ENCODE measurements around the gene CRAMP1. TPM values are rescaled to one million over a fixed set of nuclear protein-coding genes. Genes with fewer than 3 reads are reported as not detected.
A peak's percentile ranks its signal among the peaks of the same experiment; 100 is the strongest.

The CRAMP1 gene
- total RNA-seq, 1 donor from 2014 or later = 18.0 TPM

DNA sequence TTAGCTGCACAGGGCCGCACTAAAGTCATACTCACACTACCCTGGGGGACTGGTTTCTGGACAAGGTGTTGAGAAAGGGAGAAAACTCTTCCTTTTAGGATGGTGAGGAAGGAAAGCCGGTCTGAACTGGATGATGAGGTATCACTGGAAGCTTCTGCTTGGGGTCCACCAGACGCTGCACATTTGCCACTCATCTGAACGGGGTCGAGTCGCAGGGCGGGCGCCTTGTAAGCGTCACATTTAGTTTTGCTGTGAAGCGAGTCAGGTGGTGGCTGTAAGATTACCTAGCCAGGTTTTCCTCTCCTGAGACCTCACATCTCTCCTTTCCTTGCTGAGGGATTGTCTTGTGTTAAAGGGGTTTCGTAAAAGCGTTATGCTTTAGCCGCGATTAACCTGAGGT lies 68.2 kb downstream of the CRAMP1 start:
- peak overlapping the region; percentile 50 for H3K9ac ChIP-seq (ENCODE audit: low read length)
- H2AFZ ChIP-seq (ENCODE audit: low read depth, low read length) = no peak overlapping the region
- peaks cover 71% of the 10 kb centered on the region for H3K79me2 ChIP-seq (ENCODE audit: insufficient read depth, low read length)
- peak overlapping the region; percentile 1 for H3K27ac ChIP-seq (ENCODE audit: low read depth, low read length)
- peaks cover 43% of the 10 kb centered on the region for H4K20me1 ChIP-seq (ENCODE audit: insufficient read depth, low read length)
- no peaks in the 10 kb centered on the region for H3K9me3 ChIP-seq (ENCODE audit: insufficient read depth, low read depth, low read length)
- peak overlapping the region; percentile 43 for H3K4me3 ChIP-seq (ENCODE audit: insufficient read depth, low read depth, low read length)
- no peaks in the 10 kb centered on the region for H3K9me3 Mint-ChIP-seq (ENCODE audit: unreplicated experiment)
- TF ChIP-seq, protein P1, sequence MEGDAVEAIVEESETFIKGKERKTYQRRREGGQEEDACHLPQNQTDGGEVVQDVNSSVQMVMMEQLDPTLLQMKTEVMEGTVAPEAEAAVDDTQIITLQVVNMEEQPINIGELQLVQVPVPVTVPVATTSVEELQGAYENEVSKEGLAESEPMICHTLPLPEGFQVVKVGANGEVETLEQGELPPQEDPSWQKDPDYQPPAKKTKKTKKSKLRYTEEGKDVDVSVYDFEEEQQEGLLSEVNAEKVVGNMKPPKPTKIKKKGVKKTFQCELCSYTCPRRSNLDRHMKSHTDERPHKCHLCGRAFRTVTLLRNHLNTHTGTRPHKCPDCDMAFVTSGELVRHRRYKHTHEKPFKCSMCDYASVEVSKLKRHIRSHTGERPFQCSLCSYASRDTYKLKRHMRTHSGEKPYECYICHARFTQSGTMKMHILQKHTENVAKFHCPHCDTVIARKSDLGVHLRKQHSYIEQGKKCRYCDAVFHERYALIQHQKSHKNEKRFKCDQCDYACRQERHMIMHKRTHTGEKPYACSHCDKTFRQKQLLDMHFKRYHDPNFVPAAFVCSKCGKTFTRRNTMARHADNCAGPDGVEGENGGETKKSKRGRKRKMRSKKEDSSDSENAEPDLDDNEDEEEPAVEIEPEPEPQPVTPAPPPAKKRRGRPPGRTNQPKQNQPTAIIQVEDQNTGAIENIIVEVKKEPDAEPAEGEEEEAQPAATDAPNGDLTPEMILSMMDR (IDR thresholded peaks at IDR 0.05; ENCODE audit: insufficient read depth, low read depth, low read length) = no peak
- no peak for TF ChIP-seq EZH2 (IDR thresholded peaks at IDR 0.05; ENCODE audit: insufficient read depth, low read length)
- peak overlapping the region; percentile 91 for H3K4me3 Mint-ChIP-seq (ENCODE audit: unreplicated experiment)
- H3K27me3 ChIP-seq (ENCODE audit: insufficient read depth, low read length) = no peaks in the 10 kb centered on the region
- DNase-seq (ENCODE audit: low read depth) (no peak), FAIRE-seq (no peak)
- H3K4me1 Mint-ChIP-seq (ENCODE audit: low read depth, unreplicated experiment) = peaks cover 23% of the 10 kb centered on the region
- peak overlapping the region; percentile 98 for H3K4me2 ChIP-seq (ENCODE audit: low read length)
- no peaks in the 10 kb centered on the region for H3K27me3 Mint-ChIP-seq (ENCODE audit: low read depth, unreplicated experiment)
- peaks cover 4% of the 10 kb centered on the region for H3K36me3 Mint-ChIP-seq (ENCODE audit: low read depth, unreplicated experiment)
- H3K36me3 ChIP-seq (ENCODE audit: insufficient read depth, low read length) = peaks cover 13% of the 10 kb centered on the region
- H3K4me1 ChIP-seq (ENCODE audit: insufficient read depth, low read length) = peaks cover 28% of the 10 kb centered on the region
- peak overlapping the region; percentile 85 for H3K27ac Mint-ChIP-seq (ENCODE audit: unreplicated experiment)

DNA sequence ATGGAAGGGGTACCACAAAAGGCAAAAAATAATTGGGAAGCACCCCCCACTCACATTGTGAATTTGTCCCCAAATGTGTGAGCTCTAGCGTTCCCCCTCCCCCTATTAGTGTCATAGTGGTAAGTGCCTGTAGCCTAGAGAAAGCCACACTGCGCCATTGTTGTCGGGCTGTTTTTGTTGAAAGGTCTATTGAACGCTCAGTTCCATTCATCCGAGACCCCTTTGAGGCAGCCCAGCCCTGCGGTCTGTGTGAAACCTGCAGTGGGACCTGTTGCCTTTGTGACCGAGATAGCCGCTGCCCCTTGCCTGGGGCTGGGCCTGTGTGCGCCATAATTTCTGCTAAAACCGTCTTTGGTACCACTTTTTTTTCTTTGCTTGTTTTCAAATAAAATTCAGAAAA lies 68.9 kb downstream of the CRAMP1 start:
- Mint-ChIP-seq H3K4me1 (ENCODE audit: low read depth, unreplicated experiment) (peaks cover 19% of the 10 kb centered on the region), H3K27me3 (ENCODE audit: low read depth, unreplicated experiment) (no peaks in the 10 kb centered on the region), H3K4me3 (ENCODE audit: unreplicated experiment) (peak overlapping the region; percentile 91), H3K27ac (ENCODE audit: unreplicated experiment) (no peak overlapping the region), H3K36me3 (ENCODE audit: low read depth, unreplicated experiment) (peaks cover 7% of the 10 kb centered on the region), H3K9me3 (ENCODE audit: unreplicated experiment) (no peaks in the 10 kb centered on the region)
- Histone ChIP-seq H3K4me1 (ENCODE audit: insufficient read depth, low read length) (peaks cover 24% of the 10 kb centered on the region), H3K4me3 (ENCODE audit: insufficient read depth, low read depth, low read length) (no peak overlapping the region), H3K79me2 (ENCODE audit: insufficient read depth, low read length) (peaks cover 78% of the 10 kb centered on the region), H2AFZ (ENCODE audit: low read depth, low read length) (no peak overlapping the region), H4K20me1 (ENCODE audit: insufficient read depth, low read length) (peaks cover 48% of the 10 kb centered on the region), H3K27me3 (ENCODE audit: insufficient read depth, low read length) (no peaks in the 10 kb centered on the region), H3K27ac (ENCODE audit: low read depth, low read length) (no peak overlapping the region), H3K36me3 (ENCODE audit: insufficient read depth, low read length) (peaks cover 18% of the 10 kb centered on the region), H3K9me3 (ENCODE audit: insufficient read depth, low read depth, low read length) (no peaks in the 10 kb centered on the region), H3K4me2 (ENCODE audit: low read length) (peak overlapping the region; percentile 98), H3K9ac (ENCODE audit: low read length) (peak overlapping the region; percentile 50)
- no peak for TF ChIP-seq EZH2 (IDR thresholded peaks at IDR 0.05; ENCODE audit: insufficient read depth, low read length)
- DNase-seq (ENCODE audit: low read depth) = no peak
- no peak for FAIRE-seq

DNA sequence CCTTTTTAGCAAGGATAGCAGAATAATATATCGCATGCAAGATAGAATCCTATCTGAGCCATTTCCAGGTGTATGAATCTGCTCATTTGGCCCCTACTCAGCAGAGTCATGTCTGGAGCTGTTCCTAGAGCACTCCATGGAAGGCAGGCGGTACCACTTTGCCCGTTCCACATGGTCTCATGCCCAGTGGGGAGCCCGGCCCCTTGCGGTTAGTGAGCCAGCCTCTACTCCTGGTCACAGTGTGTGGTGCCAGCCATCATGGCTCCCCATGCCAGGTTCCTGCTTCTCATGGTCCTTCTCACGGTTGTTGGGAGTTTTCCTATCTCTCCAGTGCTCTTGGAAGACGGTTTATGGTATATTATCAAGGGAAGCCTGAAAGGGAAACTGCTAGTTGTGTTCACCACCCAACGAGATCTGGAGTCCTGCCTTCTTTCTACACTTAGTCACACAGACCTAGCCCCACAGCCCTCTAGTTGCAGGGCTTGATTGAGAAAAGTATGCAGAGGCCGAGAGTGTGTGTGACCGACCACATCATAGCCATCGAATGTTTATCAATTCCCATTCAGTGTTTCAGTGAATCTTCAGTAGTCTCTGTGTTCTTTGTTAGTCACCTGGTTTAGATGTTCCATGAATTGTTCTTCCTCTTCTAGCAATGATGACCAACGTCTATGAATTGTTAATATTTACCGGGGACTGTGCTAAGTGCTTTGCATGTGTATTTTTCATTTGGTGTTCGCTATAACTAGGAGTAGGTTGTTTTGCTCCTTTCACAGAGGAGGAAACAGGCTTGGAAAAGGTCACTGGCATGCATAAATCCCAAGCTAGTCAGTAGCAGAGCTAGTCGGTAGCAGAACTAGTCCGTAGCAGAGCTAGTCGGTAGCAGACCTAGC lies 75.5 kb downstream of the CRAMP1 start:
- no peaks in the 10 kb centered on the region for H3K27me3 ChIP-seq (ENCODE audit: insufficient read depth, low read length)
- no peak for FAIRE-seq
- H3K4me1 Mint-ChIP-seq (ENCODE audit: low read depth, unreplicated experiment) = peaks cover 51% of the 10 kb centered on the region
- no peaks in the 10 kb centered on the region for H3K9me3 ChIP-seq (ENCODE audit: insufficient read depth, low read depth, low read length)
- peak overlapping the region; percentile 40 for H3K4me3 Mint-ChIP-seq (ENCODE audit: unreplicated experiment)
- H3K36me3 Mint-ChIP-seq (ENCODE audit: low read depth, unreplicated experiment) = peaks cover 18% of the 10 kb centered on the region
- peak overlapping the region; percentile 23 for H3K27ac Mint-ChIP-seq (ENCODE audit: unreplicated experiment)
- H3K9ac ChIP-seq (ENCODE audit: low read length) = peak overlapping the region; percentile 79
- peak overlapping the region; percentile 97 for H3K27ac ChIP-seq (ENCODE audit: low read depth, low read length)
- H3K36me3 ChIP-seq (ENCODE audit: insufficient read depth, low read length) = peaks cover 42% of the 10 kb centered on the region
- H3K4me3 ChIP-seq (ENCODE audit: insufficient read depth, low read depth, low read length) = no peak overlapping the region
- H4K20me1 ChIP-seq (ENCODE audit: insufficient read depth, low read length) = peaks cover 29% of the 10 kb centered on the region
- H3K9me3 Mint-ChIP-seq (ENCODE audit: unreplicated experiment) = no peaks in the 10 kb centered on the region
- no peak overlapping the region for H2AFZ ChIP-seq (ENCODE audit: low read depth, low read length)
- H3K79me2 ChIP-seq (ENCODE audit: insufficient read depth, low read length) = peaks cover 89% of the 10 kb centered on the region
- H3K4me1 ChIP-seq (ENCODE audit: insufficient read depth, low read length) = peaks cover 49% of the 10 kb centered on the region
- no peaks in the 10 kb centered on the region for H3K27me3 Mint-ChIP-seq (ENCODE audit: low read depth, unreplicated experiment)
- TF ChIP-seq EZH2 (IDR thresholded peaks at IDR 0.05; ENCODE audit: insufficient read depth, low read length) = no peak
- TF ChIP-seq, protein P1 (IDR thresholded peaks at IDR 0.05; ENCODE audit: insufficient read depth, low read depth, low read length) = no peak
- H3K4me2 ChIP-seq (ENCODE audit: low read length) = no peak overlapping the region
- DNase-seq (ENCODE audit: low read depth) = no peak
